ENCODE data around the gene AKAP3.

Gene AKAP3

DNA sequence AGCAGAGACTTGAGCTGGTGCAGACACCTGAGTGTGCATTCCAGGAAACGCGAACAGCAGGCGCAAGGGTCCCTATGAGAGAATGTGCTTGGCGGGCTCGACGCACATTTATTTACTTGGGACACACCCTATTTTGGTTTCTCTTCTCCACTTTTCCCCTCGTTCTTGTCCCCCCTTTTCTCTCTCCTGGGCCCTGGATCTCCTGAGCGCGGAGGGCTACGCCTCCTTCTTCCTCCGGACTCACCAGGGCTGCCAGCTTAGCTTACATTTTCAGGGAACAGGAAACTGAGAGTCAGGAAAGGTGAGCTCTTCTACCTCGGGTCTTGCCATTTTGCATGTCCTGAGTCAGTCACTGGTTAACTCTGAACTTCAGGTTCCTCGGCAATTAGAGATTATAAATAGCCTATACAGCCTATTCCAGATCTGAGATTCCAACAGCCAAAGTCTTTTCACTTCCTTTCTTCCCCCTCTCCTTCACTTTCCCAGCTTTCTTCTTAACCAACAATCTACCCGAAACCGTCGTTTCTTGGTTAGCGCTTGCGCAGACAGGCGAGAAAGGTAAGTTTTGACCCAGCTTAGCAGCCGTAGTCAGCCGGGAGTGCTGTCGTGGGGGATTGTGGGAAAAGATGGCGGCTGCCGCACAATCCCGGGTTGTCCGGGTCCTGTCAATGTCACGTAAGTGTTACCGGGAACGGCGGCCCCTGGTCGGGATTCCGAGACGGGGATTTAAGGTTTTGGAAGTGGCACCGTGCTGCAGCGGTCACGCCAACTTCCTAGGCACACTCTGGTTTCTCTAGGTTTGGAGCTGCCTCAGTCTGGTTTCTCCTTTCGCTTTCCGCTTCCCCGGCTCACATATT lies at the start of gene AKAP3, which contains the start of gene NDUFA9:
Gene AKAP3 (minus strand): TSS at position 551 of the 857 bp plus-strand sequence. CDS start 10,855 bp downstream, outside the sequence.
Gene NDUFA9 (plus strand): TSS at position 614 of the 857 bp plus-strand sequence. CDS start 13 bp downstream, at position 627.
- Histone ChIP-seq H3K4me1 (ENCODE audit: control insufficient read depth in 1 of 2, insufficient read depth in 2 of 2, low read length in 2 of 2) (peaks cover 34 to 40% of the 10 kb centered on the region in 2 donors), H3K27ac (ENCODE audit: low read depth, low read length) (peak within 1 kb of the TSS; percentile 59), H3K4me3 (ENCODE audit: low read depth in 1 of 2, low read length in 2 of 2) (peak within 1 kb of the TSS; percentile 87 to 95), H3K36me3 (ENCODE audit: control insufficient read depth in 1 of 2, insufficient read depth in 2 of 2, low read length in 2 of 2) (peaks cover 0 to 3% of the 10 kb centered on the region in 2 donors), H3K9me3 (ENCODE audit: control insufficient read depth in 1 of 2, low read length in 2 of 2) (no peaks in the 10 kb centered on the region), H3K9ac (ENCODE audit: low read depth in 1 of 2, low read length in 2 of 2) (peak within 1 kb of the TSS; percentile 80 to 91), H3K27me3 (ENCODE audit: control insufficient read depth in 1 of 2, insufficient read depth in 2 of 2, low read length in 2 of 2) (no peaks in the 10 kb centered on the region)

DNA sequence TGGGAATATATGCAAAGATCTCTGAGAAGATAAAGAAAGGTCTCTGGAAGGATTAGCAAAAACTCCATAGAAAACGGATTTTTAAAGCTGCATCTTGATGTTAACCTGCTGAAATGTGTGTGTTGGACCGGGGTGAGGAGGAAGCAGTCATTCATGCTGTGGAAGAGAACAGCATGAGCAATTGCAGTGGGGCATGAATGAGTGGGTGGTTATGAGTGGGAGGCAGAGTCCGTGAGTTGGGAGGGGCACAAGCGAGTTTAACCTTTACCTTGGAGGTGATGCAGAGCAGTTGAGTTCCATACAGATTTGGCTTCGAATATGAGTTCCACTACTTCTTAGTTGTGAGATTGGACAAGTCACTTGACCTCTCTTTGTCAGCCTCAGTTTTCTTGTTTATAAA lies 41.9 kb upstream of the AKAP3 start:
- Histone ChIP-seq H3K27me3 (ENCODE audit: control insufficient read depth in 1 of 2, insufficient read depth in 2 of 2, low read length in 2 of 2) (no peaks in the 10 kb centered on the region), H3K9me3 (ENCODE audit: control insufficient read depth in 1 of 2, low read length in 2 of 2) (no peaks in the 10 kb centered on the region), H3K4me1 (ENCODE audit: control insufficient read depth in 1 of 2, insufficient read depth in 2 of 2, low read length in 2 of 2) (no peaks in the 10 kb centered on the region), H3K9ac (ENCODE audit: low read depth in 1 of 2, low read length in 2 of 2) (no peak overlapping the region), H3K27ac (ENCODE audit: low read depth, low read length) (no peak overlapping the region), H3K4me3 (ENCODE audit: low read depth in 1 of 2, low read length in 2 of 2) (no peak overlapping the region), H3K36me3 (ENCODE audit: control insufficient read depth in 1 of 2, insufficient read depth in 2 of 2, low read length in 2 of 2) (peaks cover 23 to 39% of the 10 kb centered on the region in 2 donors)

DNA sequence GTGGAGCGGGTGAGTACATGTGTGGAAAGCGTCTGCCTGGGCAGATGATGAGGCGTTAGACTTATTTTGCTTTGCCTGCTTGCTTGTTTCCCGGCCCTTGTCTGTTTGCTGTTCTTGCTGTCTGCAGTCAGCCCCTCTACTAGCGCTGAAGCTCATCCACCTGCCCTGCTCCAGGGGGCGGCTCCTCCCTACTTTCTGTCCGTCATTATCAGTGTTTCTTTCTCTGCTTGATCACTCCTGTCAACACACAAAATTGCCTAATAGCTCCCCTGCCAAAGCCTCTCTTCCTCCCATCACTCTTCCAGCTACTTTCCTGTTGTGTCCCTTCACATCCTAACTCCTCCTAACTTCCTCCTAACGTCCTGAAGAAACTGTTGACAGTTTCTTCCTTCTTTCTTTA lies 36.5 kb upstream of the AKAP3 start:
- peaks cover 27 to 82% of the 10 kb centered on the region in 2 donors for H3K36me3 ChIP-seq (ENCODE audit: control insufficient read depth in 1 of 2, insufficient read depth in 2 of 2, low read length in 2 of 2)
- H3K27ac ChIP-seq (ENCODE audit: low read depth, low read length): no peak overlapping the region
- no peaks in the 10 kb centered on the region for H3K4me1 ChIP-seq (ENCODE audit: control insufficient read depth in 1 of 2, insufficient read depth in 2 of 2, low read length in 2 of 2)
- H3K9me3 ChIP-seq (ENCODE audit: control insufficient read depth in 1 of 2, low read length in 2 of 2): no peaks in the 10 kb centered on the region
- H3K4me3 ChIP-seq (ENCODE audit: low read depth in 1 of 2, low read length in 2 of 2): no peak overlapping the region
- no peaks in the 10 kb centered on the region for H3K27me3 ChIP-seq (ENCODE audit: control insufficient read depth in 1 of 2, insufficient read depth in 2 of 2, low read length in 2 of 2)
- H3K9ac ChIP-seq (ENCODE audit: low read depth in 1 of 2, low read length in 2 of 2): no peak overlapping the region

DNA sequence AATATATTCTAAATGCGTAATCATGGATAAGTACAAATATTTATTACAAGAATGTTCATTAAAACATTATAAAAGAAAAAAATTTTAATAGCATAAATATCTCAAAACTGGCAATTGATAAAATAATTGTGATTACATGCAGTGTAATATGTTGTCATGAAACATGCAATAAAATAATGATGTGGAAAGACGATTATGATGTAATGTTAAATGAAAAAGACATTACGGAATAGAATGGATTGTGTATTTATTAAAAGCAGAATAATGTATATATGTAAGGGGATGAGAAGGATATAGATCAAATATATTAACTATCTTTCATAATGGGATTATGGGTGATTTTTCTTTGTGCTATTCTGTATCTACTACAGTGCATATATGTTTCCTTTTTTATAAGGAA lies 32.9 kb upstream of the AKAP3 start:
- Histone ChIP-seq H3K9me3 (ENCODE audit: control insufficient read depth in 1 of 2, low read length in 2 of 2) (no peaks in the 10 kb centered on the region), H3K9ac (ENCODE audit: low read depth in 1 of 2, low read length in 2 of 2) (no peak overlapping the region), H3K27me3 (ENCODE audit: control insufficient read depth in 1 of 2, insufficient read depth in 2 of 2, low read length in 2 of 2) (no peaks in the 10 kb centered on the region), H3K4me1 (ENCODE audit: control insufficient read depth in 1 of 2, insufficient read depth in 2 of 2, low read length in 2 of 2) (no peaks in the 10 kb centered on the region), H3K27ac (ENCODE audit: low read depth, low read length) (no peak overlapping the region), H3K36me3 (ENCODE audit: control insufficient read depth in 1 of 2, insufficient read depth in 2 of 2, low read length in 2 of 2) (peaks cover 16 to 65% of the 10 kb centered on the region in 2 donors), H3K4me3 (ENCODE audit: low read depth in 1 of 2, low read length in 2 of 2) (no peak overlapping the region)

DNA sequence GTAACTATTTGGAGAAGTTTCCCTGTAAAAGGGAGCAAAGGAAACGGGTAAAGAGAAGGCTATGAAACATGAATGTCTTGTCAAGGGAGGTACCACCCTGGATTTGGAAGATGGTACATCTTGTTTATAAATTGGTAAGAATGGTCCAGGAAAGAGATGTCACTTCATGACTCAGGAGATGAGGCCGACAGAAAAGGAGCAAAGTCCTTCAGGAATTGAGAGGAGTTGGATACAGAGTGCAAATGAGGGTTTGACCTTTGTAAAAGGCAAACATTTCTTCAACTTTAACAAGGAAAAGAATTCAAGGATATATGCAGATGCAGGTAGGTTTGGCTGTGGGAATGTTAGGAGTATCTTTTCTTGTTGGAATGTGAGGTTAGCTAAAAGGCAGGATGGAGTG lies 30.9 kb upstream of the AKAP3 start:
- H3K4me3 ChIP-seq (ENCODE audit: low read depth in 1 of 2, low read length in 2 of 2): no peak overlapping the region
- no peaks in the 10 kb centered on the region for H3K4me1 ChIP-seq (ENCODE audit: control insufficient read depth in 1 of 2, insufficient read depth in 2 of 2, low read length in 2 of 2)

DNA sequence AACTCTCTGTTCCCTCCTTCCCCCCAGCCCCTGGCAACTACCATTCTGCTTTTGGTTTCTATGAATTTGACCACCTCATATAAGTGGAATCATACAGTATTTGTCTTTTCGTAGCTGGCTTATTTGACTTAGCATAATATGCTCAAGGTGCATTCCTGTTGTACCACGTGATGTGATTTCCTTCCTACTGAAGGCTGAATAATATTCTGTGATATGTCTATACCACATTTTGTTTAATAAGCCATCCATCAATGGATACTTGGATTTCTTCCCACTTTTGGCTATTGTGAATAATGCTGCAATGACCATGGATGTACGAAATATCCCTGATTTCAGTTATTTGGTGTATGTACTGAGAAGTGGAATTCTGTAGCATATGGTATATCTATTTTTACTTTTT lies 16.4 kb upstream of the AKAP3 start:
- Histone ChIP-seq H3K4me1 (ENCODE audit: control insufficient read depth in 1 of 2, insufficient read depth in 2 of 2, low read length in 2 of 2) (no peaks in the 10 kb centered on the region), H3K9ac (ENCODE audit: low read depth in 1 of 2, low read length in 2 of 2) (no peak overlapping the region), H3K4me3 (ENCODE audit: low read depth in 1 of 2, low read length in 2 of 2) (no peak overlapping the region), H3K36me3 (ENCODE audit: control insufficient read depth in 1 of 2, insufficient read depth in 2 of 2, low read length in 2 of 2) (peaks cover 61 to 94% of the 10 kb centered on the region in 2 donors), H3K27ac (ENCODE audit: low read depth, low read length) (no peak overlapping the region), H3K9me3 (ENCODE audit: control insufficient read depth in 1 of 2, low read length in 2 of 2) (no peaks in the 10 kb centered on the region), H3K27me3 (ENCODE audit: control insufficient read depth in 1 of 2, insufficient read depth in 2 of 2, low read length in 2 of 2) (no peaks in the 10 kb centered on the region)

More for the DNA sequence above, 30.9 kb upstream of the AKAP3 start:
- Histone ChIP-seq H3K27me3 (ENCODE audit: control insufficient read depth in 1 of 2, insufficient read depth in 2 of 2, low read length in 2 of 2) (no peaks in the 10 kb centered on the region), H3K9me3 (ENCODE audit: control insufficient read depth in 1 of 2, low read length in 2 of 2) (no peaks in the 10 kb centered on the region), H3K9ac (ENCODE audit: low read depth in 1 of 2, low read length in 2 of 2) (no peak overlapping the region), H3K36me3 (ENCODE audit: control insufficient read depth in 1 of 2, insufficient read depth in 2 of 2, low read length in 2 of 2) (peaks cover 0 to 45% of the 10 kb centered on the region in 2 donors), H3K27ac (ENCODE audit: low read depth, low read length) (no peak overlapping the region)

DNA sequence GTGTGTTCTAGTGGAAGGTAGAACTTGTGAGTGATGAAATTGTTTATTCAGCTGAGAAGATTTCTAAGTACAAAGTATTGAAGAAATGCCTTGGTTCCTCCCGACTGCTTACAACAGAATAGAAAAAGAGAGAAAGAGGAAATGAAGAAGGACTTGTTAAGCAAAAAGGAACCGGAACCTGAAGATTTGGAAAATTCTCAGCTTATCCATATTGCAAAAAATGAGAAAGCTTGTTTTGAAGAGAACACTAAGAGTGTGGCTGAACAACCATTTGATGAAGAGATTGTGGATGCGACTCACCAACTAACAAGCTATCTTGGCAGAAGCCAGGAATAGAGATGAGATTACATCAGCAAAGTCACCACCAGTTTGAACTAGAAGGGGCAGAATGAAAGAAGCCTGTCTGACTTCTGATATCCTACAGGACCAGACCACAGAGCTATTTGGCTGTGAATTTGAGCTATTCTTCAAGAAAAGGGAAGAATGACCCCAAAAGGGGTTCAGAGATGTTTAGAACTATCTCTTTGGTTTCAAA lies 15.2 kb upstream of the AKAP3 start:
- no peak overlapping the region for H3K27ac ChIP-seq (ENCODE audit: low read depth, low read length)
- H3K9me3 ChIP-seq (ENCODE audit: control insufficient read depth in 1 of 2, low read length in 2 of 2): no peaks in the 10 kb centered on the region
- H3K9ac ChIP-seq (ENCODE audit: low read depth in 1 of 2, low read length in 2 of 2): no peak overlapping the region
- H3K27me3 ChIP-seq (ENCODE audit: control insufficient read depth in 1 of 2, insufficient read depth in 2 of 2, low read length in 2 of 2): no peaks in the 10 kb centered on the region
- H3K4me1 ChIP-seq (ENCODE audit: control insufficient read depth in 1 of 2, insufficient read depth in 2 of 2, low read length in 2 of 2): no peaks in the 10 kb centered on the region
- H3K36me3 ChIP-seq (ENCODE audit: control insufficient read depth in 1 of 2, insufficient read depth in 2 of 2, low read length in 2 of 2): peaks cover 60 to 94% of the 10 kb centered on the region in 2 donors
- H3K4me3 ChIP-seq (ENCODE audit: low read depth in 1 of 2, low read length in 2 of 2): no peak overlapping the region

DNA sequence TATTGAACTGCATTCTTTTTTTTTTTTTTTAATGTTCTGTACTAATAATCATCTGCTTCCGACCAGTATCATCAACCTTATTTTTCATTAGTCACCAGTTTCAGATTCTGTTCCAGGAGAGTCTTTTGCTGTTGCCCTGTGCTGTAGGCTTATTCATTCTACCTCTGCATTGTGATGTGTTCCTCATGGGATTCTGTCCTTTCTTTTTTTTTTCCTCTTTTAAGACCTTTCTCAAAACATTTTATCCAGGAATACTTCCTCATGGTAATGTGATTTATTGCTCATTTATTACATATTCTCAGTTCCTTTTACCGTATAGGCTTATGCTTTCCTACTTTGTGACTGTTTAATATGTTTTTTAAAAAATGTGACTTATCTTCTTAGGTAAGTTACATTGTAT lies 4.8 kb upstream of the AKAP3 start:
- Histone ChIP-seq H3K4me3 (ENCODE audit: low read depth in 1 of 2, low read length in 2 of 2) (no peak overlapping the region), H3K27ac (ENCODE audit: low read depth, low read length) (no peak overlapping the region), H3K36me3 (ENCODE audit: control insufficient read depth in 1 of 2, insufficient read depth in 2 of 2, low read length in 2 of 2) (peaks cover 29 to 44% of the 10 kb centered on the region in 2 donors), H3K9me3 (ENCODE audit: control insufficient read depth in 1 of 2, low read length in 2 of 2) (no peaks in the 10 kb centered on the region), H3K9ac (ENCODE audit: low read depth in 1 of 2, low read length in 2 of 2) (no peak overlapping the region), H3K27me3 (ENCODE audit: control insufficient read depth in 1 of 2, insufficient read depth in 2 of 2, low read length in 2 of 2) (no peaks in the 10 kb centered on the region), H3K4me1 (ENCODE audit: control insufficient read depth in 1 of 2, insufficient read depth in 2 of 2, low read length in 2 of 2) (peaks cover 27 to 32% of the 10 kb centered on the region in 2 donors)

DNA sequence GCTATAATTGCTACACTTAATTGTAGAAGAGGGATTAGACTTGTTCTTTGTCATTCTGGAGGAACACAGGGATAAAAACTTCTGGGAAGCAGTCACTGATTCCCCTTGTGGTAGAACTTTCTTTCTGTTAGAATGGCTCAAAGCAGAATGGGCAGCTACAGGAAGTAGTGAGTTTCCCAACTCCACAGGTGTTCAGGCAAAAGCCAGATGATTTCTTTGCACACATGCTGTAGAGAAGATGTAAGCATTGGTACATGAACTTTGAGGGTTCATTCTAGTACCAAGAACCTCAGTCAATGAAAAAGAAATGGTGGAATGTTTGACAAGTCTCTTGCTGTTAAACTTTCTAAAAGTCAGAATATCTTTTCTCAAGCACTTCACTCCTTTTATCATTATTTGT lies 4.4 kb upstream of the AKAP3 start:
- H3K36me3 ChIP-seq (ENCODE audit: control insufficient read depth in 1 of 2, insufficient read depth in 2 of 2, low read length in 2 of 2): peaks cover 29 to 41% of the 10 kb centered on the region in 2 donors
- H3K27ac ChIP-seq (ENCODE audit: low read depth, low read length): no peak overlapping the region
- H3K9ac ChIP-seq (ENCODE audit: low read depth in 1 of 2, low read length in 2 of 2): no peak overlapping the region
- peaks cover 29 to 32% of the 10 kb centered on the region in 2 donors for H3K4me1 ChIP-seq (ENCODE audit: control insufficient read depth in 1 of 2, insufficient read depth in 2 of 2, low read length in 2 of 2)
- no peak overlapping the region for H3K4me3 ChIP-seq (ENCODE audit: low read depth in 1 of 2, low read length in 2 of 2)
- no peaks in the 10 kb centered on the region for H3K27me3 ChIP-seq (ENCODE audit: control insufficient read depth in 1 of 2, insufficient read depth in 2 of 2, low read length in 2 of 2)
- no peaks in the 10 kb centered on the region for H3K9me3 ChIP-seq (ENCODE audit: control insufficient read depth in 1 of 2, low read length in 2 of 2)

DNA sequence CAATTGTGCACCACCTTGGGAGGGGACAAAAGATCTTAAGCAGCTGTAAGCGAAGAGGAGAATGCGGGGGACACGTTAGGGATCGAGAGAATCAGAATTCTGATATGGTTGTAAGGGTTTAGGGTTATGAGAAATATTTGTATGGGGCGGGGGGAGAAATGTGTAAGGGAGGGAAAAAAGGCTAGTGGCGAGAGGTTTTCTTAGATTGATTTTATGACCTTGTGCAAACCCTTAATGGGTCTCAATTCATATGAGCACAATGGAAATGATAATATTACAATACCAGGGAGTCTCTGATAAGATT lies 459 bp upstream of the AKAP3 start:
- Histone ChIP-seq H3K27ac (ENCODE audit: low read depth, low read length) (peak overlapping the region; percentile 13), H3K9ac (ENCODE audit: low read depth in 1 of 2, low read length in 2 of 2) (peak overlapping the region; percentile 80 to 91), H3K9me3 (ENCODE audit: control insufficient read depth in 1 of 2, low read length in 2 of 2) (no peaks in the 10 kb centered on the region), H3K4me3 (ENCODE audit: low read depth in 1 of 2, low read length in 2 of 2) (peak overlapping the region; percentile 87 to 95), H3K36me3 (ENCODE audit: control insufficient read depth in 1 of 2, insufficient read depth in 2 of 2, low read length in 2 of 2) (peaks cover 4 to 6% of the 10 kb centered on the region in 2 donors), H3K27me3 (ENCODE audit: control insufficient read depth in 1 of 2, insufficient read depth in 2 of 2, low read length in 2 of 2) (no peaks in the 10 kb centered on the region), H3K4me1 (ENCODE audit: control insufficient read depth in 1 of 2, insufficient read depth in 2 of 2, low read length in 2 of 2) (peaks cover 34 to 40% of the 10 kb centered on the region in 2 donors)

Measured in duodenal mucosa (tissue), 2 donors.